ENCODE data around the gene CCDC7.

DNA sequence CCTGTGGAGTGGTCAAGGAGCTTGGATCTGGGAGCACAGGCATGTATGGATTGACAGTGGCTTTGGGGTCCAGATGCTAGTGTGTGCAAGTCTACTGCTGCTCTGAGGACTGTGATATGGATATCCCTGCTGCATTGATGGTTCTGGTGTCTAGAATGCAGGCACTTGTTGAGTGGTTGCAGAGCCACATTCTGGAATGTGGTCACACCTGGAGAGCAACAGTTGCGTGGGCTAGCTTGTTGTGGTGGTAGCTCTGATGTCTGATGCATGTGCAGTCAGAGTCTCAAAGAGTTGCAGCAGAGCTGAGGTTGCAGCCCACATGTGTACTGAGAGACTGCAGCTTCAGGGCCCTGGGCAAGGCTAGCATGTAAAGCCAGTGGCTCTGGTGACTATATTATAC lies 43.2 kb downstream of the CCDC7 start:
- TF ChIP-seq CTCF (IDR thresholded peaks at IDR 0.05) (no peak), POLR2AphosphoS5 (IDR thresholded peaks at IDR 0.05) (no peak), POLR2A (IDR thresholded peaks at IDR 0.05) (no peak)

Data from prostate gland (tissue), 2 donors.